Psoas muscle (tissue), 8 donors: ENCODE results near the gene MED31. TPM values are rescaled to one million over a fixed set of nuclear protein-coding genes. Genes with fewer than 3 reads are reported as not detected.
"Not testable (repeated sequence)": the region's sequence is repeated elsewhere in the genome, so short reads cannot be mapped to it uniquely, and the experiment has no call there.

Experiments
- ATAC-seq, 4 donors: fragments of 200-7000 bp; cut with Tn5 transposase; one replicate each; pipeline ENCODE4 v1.9.1; 2020; ENCODE audit warnings: moderate library complexity in 3 of 4, mild to moderate bottlenecking in 2 of 4
- DNase-seq, 2 donors: peaks; one replicate each; pipeline ENCODE4 v3.0.0-alpha.2; 2020
- H3K27ac ChIP-seq: fragments of 200-600 bp; one replicate; pipeline ENCODE4 v1.8.0; 2022
- H3K27me3 ChIP-seq, 3 donors: fragments of 200-600 bp in 1 of 3; one replicate each; pipeline versions ENCODE4 v1.6.1 to v1.8.0; 2013 to 2022; ENCODE audit warnings: low read length in 2 of 3, mild to moderate bottlenecking in 2 of 3, moderate library complexity in 1 of 3; ENCODE audit not compliant: insufficient read depth in 3 of 3
- H3K36me3 ChIP-seq, 2 donors: fragments of 200-600 bp in 1 of 2; one replicate each; pipeline versions ENCODE4 v1.6.1 to v1.8.0; 2013 to 2022; ENCODE audit warnings: low read depth in 1 of 2, mild to moderate bottlenecking in 1 of 2, moderate library complexity in 1 of 2; ENCODE audit not compliant: insufficient read depth in 1 of 2
- H3K4me1 ChIP-seq: fragments of 200-600 bp; one replicate; pipeline ENCODE4 v1.8.0; 2022
- H3K4me3 ChIP-seq: fragments of 200-600 bp; one replicate; pipeline ENCODE4 v1.8.0; 2022; ENCODE audit warnings: mild to moderate bottlenecking
- H3K9me3 ChIP-seq: fragments of 200-600 bp; one replicate; pipeline ENCODE4 v1.8.0; 2022
- WGBS, 3 donors: extraction: QIAGEN DNeasy Blood & Tissue Kit; methylation state at CpG; one replicate each; pipeline versions ENCODE4 v1.1.6 to v1.1.7; 2013; 5-methylcytosine and 5-hydroxymethylcytosine counted together
- intact Hi-C, 2 donors: fragments of 100-400 bp; cut with DNase I; formaldehyde crosslinking; loops; one replicate each; pipeline versions ENCODE4 v1.11.0 to v1.14.2; 2022
- polyA plus RNA-seq, 3 donors: library from polyadenylated mRNA; stranded (reverse); fragments of 200-250 nt; gene quantifications; one replicate each; pipeline ENCODE4 v1.2.3, GENCODE V29; 2013
- total RNA-seq, 4 donors: library from RNA; stranded (reverse); fragmentation: NEBNext Ultra II Directional in 2 of 4; extraction: Animal tissue kit (Norgen Biotek cat#: 25700) in 2 of 4; gene quantifications; one replicate each; pipeline versions ENCODE4 v1.2.1 to v1.2.4, GENCODE V29; 2021 to 2023
- TF ChIP-seq, protein P1 (sequence below): fragments of 200-600 bp; IDR thresholded peaks from one replicate; pipeline ENCODE4 v1.8.0; 2022; ENCODE audit warnings: antibody characterized with exemption
- donor health status: healthy with polysubstance abuse.
- donor health status: DM: no; HTN: no; CAD: no; lungs with moderate emphysema.
- donor health status: Bipolar disorder and iron deficiency.
- donor health status: healthy.
- donor health status: DM: yes; HTN: yes; CAD: no.
- donor health status: DM: no; HTN: no; CAD: no.
- donor health status: DM: no; HTN: no; CAD: no.
- donor health status: DM: yes; HTN: yes; CAD: no.

Gene MED31
- total and polyA plus RNA-seq, 7 donors: 12.2 to 55.2 (median 12.7) TPM

DNA sequence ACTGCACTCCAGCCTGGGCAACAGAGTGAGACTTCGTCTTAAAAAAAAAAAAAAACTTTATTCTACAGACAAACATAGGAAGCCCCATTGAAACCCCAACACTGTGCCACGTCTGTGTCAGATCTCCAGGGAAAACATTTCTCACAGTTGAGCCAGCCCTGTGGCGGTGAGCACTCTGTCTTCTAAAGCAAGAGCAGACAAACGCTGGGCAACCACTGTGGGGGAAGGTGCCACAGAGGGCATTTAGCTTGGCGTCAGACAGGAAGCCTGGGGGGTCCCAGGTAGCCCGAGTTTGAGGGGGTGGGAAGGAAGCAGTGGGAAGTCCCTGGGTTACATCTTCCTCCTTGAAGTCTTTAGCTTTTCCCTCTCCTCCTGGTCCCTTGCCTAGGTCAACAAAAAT is 16.1 kb upstream of the MED31 start:
- no peak for ATAC-seq

DNA sequence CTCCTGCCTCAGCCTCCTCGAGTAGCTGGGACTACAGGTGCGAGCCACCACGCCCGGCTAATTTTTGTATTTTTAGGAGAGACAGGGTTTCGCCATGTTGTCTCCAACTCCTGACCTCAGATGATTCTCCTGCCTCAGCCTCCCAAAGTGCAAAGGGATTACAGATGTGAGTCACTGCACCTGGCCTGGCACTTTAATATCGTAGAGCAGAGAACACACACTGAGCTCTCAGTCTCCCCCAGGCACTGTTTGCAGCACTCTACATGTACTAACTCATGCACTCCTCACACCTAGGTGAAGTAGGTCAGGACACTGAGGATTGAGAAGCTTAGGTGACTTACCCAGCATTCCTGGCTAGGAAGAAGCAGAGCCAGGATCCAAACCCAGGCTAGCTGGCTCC is 15.2 kb upstream of the MED31 start:
- no peak for ATAC-seq
- H3K27me3 ChIP-seq: peaks cover 0 to 9% (median 2%) of the 10 kb centered on the region in 3 donors
- no peak overlapping the region for H3K4me3 ChIP-seq
- H3K36me3 ChIP-seq: no peaks in the 10 kb centered on the region
- WGBS, 3 donors: 91 to 97% (median 93%) methylated on average over 6 of the region's 6 CpGs
- intact Hi-C loops: loop anchor here (2.0 to 10.0 kb wide), 3 partner anchors 176 to 338 kb away; no protein-coding TSS in a partner anchor
- TF ChIP-seq, protein P1, sequence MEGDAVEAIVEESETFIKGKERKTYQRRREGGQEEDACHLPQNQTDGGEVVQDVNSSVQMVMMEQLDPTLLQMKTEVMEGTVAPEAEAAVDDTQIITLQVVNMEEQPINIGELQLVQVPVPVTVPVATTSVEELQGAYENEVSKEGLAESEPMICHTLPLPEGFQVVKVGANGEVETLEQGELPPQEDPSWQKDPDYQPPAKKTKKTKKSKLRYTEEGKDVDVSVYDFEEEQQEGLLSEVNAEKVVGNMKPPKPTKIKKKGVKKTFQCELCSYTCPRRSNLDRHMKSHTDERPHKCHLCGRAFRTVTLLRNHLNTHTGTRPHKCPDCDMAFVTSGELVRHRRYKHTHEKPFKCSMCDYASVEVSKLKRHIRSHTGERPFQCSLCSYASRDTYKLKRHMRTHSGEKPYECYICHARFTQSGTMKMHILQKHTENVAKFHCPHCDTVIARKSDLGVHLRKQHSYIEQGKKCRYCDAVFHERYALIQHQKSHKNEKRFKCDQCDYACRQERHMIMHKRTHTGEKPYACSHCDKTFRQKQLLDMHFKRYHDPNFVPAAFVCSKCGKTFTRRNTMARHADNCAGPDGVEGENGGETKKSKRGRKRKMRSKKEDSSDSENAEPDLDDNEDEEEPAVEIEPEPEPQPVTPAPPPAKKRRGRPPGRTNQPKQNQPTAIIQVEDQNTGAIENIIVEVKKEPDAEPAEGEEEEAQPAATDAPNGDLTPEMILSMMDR: no peak
- H3K4me1 ChIP-seq: no peaks in the 10 kb centered on the region
- no peak for DNase-seq
- no peak overlapping the region for H3K27ac ChIP-seq
- H3K9me3 ChIP-seq: no peaks in the 10 kb centered on the region

More for the DNA sequence above, 16.1 kb upstream of the MED31 start:
- H3K36me3 ChIP-seq: no peaks in the 10 kb centered on the region
- no peak overlapping the region for H3K4me3 ChIP-seq
- no peaks in the 10 kb centered on the region for H3K9me3 ChIP-seq
- no peak for DNase-seq
- WGBS, 3 donors: 49 to 63% (median 54%) methylated on average over 6 of the region's 6 CpGs
- intact Hi-C loops: loop anchor here (2.0 to 10.0 kb wide), 3 partner anchors 175 to 337 kb away; no protein-coding TSS in a partner anchor
- TF ChIP-seq, protein P1: no peak
- no peak overlapping the region for H3K27ac ChIP-seq
- H3K4me1 ChIP-seq: no peaks in the 10 kb centered on the region
- peaks cover 0 to 14% (median 2%) of the 10 kb centered on the region in 3 donors for H3K27me3 ChIP-seq

DNA sequence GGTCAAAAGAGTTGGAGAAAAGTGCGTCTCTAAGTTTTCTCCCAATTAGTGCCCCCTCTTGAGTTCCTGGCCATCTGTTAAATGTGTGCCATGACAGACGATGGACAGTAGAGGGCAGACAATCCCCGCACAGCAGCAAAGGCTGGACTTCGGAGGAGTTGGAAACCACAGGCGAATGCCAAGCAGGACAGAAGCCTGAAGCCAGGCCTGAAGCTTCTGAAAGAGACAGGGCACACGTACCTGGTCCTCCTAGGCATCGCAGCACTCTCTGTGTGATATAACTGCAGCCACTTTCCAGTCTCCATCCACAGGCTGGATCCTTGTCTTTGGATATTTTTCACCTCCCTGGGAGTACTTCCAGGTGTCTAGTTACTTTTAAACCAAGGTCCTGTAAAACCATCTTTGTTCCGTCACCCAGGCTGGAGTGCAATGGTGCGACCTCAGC is 14.7 kb upstream of the MED31 start:
- 14 to 19% (median 19%) methylated on average over 9 of the region's 9 CpGs for WGBS, 3 donors
- ATAC-seq: peak; percentile 89 to 95 (median 94)
- peak; percentile 61 to 79 for DNase-seq
- TF ChIP-seq, protein P1: peak; percentile 79
- Histone ChIP-seq H3K36me3 (no peaks in the 10 kb centered on the region), H3K27me3 (peaks cover 0 to 13% (median 3%) of the 10 kb centered on the region in 3 donors), H3K27ac (no peak overlapping the region), H3K4me3 (no peak overlapping the region), H3K9me3 (no peaks in the 10 kb centered on the region), H3K4me1 (no peaks in the 10 kb centered on the region)
- intact Hi-C loops: loop anchor here (2.0 to 10.0 kb wide), 3 partner anchors 177 to 339 kb away; no protein-coding TSS in a partner anchor

DNA sequence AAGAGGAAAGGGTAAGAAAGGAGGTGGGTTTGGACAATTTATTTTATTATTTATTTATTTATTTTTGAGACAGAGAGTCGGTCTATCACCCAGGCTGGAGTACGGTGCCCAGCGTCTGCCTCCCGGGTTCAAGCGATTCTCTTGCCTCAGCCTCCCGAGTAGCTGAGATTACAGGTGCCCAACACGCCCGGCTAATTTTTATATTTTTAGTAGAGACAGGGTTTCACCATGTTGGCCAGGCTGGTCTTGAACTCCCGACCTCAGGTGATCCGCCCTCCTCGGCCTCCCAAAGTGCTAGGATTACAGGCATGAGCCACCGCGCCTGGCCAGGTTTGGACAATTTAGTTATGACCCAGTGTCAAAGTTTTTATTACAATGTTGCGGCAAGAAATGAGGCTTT is 11.8 kb upstream of the MED31 start:
- not testable (repeated sequence) for H3K27ac ChIP-seq, H3K36me3 ChIP-seq, H3K9me3 ChIP-seq, H3K4me3 ChIP-seq, H3K4me1 ChIP-seq, ATAC-seq, DNase-seq
- intact Hi-C loops: loop anchor here in 1 of 2 donors (10.0 kb wide), 1 partner anchor 342 kb away; no protein-coding TSS in a partner anchor
- 87 to 89% (median 88%) methylated on average over 14 of the region's 14 CpGs for WGBS, 3 donors
- peaks cover 0 to 18% (median 5%) of the 10 kb centered on the region in 3 donors for H3K27me3 ChIP-seq

DNA sequence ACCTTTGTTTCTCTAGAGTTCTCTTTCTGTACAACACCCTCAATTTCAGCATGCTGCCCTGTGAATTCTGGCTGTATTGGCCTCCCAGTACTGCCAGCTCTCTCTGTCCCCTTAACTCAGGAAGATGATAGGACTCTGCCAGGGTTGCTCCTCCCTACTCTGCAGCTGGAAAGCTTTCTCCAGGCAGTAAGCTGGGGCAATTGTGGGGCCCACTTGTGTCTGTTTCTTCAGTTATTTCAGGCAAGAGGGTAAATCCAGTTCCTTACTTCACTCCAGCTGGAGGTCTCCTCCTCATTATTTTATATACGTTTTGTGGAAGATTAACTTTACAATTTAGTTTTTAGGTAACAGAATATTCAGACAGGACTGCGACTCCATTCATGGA is 10.1 kb upstream of the MED31 start:
- Histone ChIP-seq H3K27ac (no peak overlapping the region), H3K4me3 (no peak overlapping the region), H3K9me3 (no peaks in the 10 kb centered on the region), H3K4me1 (no peaks in the 10 kb centered on the region), H3K36me3 (no peaks in the 10 kb centered on the region), H3K27me3 (peaks cover 0 to 26% (median 7%) of the 10 kb centered on the region in 3 donors)
- intact Hi-C loops: loop anchor here in 1 of 2 donors (10.0 kb wide), 1 partner anchor 343 kb away; no protein-coding TSS in a partner anchor
- 64 to 68% (median 66%) methylated on average over 2 of the region's 2 CpGs for WGBS, 3 donors
- ATAC-seq (no peak), DNase-seq (no peak)
- TF ChIP-seq, protein P1: no peak
